Dermis blood vessel endothelial cell (primary cell): ENCODE results near the gene RNF208. TPM values are rescaled to one million over a fixed set of nuclear protein-coding genes. Genes with fewer than 3 reads are reported as not detected.

Experiments
- DNase-seq: peaks from one replicate; pipeline ENCODE4 v3.0.0; 2010
- total RNA-seq: library from RNA; depleted of rRNA; stranded (reverse); fragments of >200 nt; gene quantifications from 2 replicates; pipeline ENCODE4 v1.2.3, GENCODE V29; 2014

RNF208 gene
- total RNA-seq, 1 donor from 2014 or later: not detected

GRCh38 chr9:137227054-137227852 is 5.2 kb upstream of the RNF208 start, which contains the start of gene RNF224:
TSS of gene RNF224 (plus strand) at chr9:137227502. CDS start at chr9:137228336, 834 bp downstream.
- DNase-seq: peak; percentile 88

DNA sequence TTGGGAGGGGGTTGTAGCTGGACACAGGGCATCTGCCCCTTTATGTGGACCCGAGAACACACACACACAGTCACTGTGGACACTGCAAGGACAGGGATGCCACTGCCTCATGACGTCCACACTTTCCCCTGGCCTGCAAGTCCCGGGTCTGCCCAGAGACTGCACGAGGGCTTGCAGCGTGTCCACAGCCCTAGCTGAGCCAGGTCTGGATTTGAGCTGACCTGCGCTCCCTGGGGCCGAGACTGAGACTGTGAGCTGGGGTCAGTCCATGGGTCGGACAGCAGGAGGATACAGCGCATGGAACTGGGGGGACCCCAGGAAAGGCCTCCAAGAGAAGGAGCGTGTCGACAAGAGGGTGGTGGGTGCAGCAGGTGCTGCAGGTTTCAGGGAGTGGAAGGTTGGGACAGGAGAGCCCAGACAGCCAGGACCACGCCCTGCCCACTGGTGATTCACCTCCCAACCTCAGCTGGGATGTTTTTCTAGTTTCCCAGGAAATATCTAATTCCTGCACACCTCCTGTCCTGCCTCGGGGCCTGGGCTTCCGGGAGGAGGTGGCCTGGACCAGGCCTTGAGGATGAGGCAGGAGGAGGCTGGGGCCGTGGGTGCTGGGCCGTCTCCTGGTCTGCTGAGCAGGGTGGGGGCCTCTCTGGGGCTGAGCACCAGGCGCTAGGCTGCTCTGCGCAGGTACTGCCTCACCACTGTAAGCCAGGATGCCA is 4.5 kb upstream of the RNF208 start:
- DNase-seq: no peak

DNA sequence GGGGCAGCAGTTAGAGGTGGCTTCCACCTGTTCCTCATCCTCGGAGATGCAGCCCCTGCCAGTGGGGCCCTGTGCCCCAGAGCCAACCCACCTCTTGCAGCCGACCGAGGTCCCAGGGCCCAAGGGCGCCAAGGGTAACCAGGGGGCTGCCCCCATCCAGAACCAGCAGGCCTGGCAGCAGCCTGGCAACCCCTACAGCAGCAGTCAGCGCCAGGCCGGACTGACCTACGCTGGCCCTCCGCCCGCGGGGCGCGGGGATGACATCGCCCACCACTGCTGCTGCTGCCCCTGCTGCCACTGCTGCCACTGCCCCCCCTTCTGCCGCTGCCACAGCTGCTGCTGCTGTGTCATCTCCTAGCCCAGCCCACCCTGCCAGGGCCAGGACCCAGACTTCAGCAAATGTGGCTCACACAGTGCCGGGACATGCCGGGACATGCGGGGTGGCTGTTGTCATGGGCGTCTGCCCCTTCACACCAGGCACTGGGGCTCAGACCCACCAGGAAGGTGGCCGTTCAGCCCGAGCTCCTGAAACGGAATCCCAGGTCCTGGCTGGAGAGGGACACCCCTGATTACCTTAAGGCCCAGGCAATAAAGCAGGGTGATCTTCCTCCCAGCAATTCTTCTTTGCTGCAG is 3.8 kb upstream of the RNF208 start:
- DNase-seq: no peak

- DNase-seq: no peak
Observed at GRCh38 chr9:137224830-137225694, 3.0 kb upstream of the RNF208 start, which contains the start of gene CYSRT1. TSS of gene CYSRT1 (plus strand) at chr9:137225174. CDS start at chr9:137225622, 448 bp downstream.

DNA sequence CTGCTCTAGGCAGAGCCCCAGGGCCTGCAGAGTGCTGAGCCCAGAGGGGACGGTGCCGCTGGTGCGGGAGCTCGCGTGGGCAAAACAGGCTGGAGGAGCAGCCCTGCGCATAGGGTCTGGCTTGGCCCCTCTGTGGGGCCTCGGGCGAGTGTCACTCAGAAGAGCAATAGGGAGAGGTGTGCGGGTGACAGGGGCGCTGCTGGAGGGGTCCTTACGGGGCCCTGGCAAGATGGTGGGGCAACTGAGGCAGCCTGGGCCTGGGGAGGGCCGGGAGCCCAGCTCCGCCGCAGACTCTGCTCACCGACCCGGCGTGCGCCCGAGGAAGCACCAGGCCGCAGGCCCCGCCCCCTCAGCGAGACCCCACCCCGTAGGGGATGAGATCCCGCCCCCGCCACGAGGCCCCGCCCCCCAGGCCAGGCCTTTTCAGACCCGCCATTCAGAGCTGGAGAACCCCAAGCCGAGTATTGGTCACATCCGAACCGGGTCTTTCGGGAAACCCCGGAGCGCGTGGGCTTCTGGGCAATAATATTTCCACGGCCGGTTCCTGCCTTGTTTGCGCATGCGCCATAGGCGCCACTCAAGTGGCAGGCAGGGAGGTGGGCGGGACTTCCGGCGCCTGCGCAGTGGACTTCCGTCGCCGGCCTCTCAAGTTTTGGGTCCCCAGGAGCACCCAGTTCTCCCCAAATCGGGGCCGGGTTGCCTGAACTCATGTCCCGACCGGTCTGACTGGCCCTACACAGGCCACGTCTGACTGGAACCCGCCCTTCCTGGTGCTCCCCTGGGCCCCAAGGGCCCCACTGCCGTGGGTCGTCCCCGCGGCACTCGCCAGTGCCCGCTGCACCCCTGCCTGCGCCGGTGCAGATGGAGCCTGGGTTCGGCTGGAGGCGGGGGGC is 1.3 kb upstream of the RNF208 start:
- peak; percentile 98 for DNase-seq

DNA sequence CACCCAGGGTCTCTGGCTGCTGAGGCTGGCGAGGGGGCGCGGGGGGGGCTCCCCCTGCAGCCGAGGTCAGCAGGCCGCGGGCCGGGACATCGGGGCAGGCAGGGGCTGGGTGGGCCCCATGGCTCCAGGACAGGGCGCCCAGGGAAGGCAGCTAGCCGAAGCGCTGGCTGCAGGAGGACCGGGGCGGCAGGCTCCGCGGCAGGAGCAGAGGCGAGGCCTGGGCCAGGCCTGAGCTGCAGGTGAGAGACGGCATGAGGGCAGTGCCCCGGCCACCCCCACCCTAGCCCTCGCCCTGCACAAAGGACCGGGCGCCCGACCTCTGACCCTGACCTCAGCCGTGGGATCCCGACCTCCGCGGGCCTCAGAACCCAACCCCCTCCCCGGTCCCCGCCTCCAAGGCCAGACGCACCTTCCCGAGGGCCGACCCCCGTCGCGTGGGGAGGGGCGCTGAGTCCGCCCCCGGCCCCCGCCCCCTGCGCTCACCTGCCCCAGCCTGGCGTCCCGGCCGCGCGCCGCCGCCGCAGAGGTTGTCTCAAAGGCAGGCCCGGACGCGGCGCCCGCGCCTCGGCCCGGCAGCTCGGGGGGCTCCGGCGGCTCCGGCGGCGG is 431 bp downstream of the RNF208 start:
- no peak for DNase-seq

- no peak for DNase-seq
Observed at GRCh38 chr9:137221095-137221505, 940 bp downstream of the RNF208 start.

DNA sequence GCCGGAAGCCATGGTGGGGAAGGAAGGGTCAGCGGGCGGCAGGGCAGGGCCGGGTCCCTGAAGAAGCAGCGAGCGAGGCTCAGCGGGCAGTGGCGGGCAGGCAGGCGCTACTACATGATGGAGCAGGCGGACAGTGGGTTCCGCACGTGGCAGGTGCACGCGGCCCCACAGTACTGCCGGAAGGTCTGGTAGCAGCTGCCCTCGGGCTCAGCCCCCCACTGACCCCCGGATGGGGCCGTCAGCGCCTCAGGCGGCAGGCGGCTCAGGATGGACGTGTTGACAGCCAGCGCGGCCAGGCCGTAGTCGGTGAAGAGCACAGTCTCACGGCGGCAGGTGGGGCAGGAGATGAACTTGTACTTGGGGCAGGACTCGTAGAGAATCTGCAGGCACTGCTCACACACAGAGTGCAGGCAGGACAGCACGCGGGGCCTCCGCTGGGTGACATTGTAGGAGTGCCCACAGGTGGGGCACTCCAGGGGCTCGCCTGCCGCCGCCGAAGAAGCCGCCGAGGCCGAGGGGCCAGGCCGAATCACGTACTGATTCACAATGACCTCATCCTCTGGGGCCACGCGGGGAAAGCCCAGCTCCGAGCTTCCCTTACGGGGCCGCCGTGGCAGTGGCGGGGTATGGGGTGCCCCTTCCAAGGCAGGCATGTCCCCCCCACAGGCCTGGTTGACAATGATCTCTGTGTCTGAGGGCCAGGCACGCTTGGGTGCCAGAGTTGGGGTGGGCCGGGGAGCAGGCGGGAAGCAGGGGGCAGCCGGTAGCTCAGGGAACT is 1.5 kb downstream of the RNF208 start:
- no peak for DNase-seq

DNA sequence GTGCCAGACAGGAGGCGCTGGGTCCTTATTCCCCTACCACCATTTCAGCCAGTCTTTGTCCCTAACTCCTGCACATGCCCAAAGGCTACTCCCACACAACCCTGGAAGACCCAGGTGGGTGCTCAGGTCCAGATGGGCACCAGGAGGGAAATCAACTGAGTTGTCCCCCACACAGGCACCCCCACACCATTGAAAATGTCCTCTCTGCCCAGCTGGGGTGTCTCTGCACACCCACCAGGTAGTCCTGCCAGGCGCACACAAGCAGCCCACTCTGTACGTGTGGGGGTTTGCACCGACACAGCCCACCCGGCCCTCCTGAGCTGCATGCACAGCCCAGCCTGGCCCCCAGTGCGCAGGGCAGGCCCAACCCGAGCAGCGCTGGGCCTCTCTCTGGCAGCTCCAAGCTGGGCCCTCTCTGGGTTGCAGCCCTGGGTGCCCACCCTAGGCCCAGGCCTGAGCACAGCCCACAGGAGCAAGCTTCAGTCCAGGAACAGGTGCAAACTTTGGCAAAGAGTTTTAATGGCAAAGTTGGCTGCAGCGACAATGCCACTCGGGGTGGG is 2.2 kb downstream of the RNF208 start:
- no peak for DNase-seq

DNA sequence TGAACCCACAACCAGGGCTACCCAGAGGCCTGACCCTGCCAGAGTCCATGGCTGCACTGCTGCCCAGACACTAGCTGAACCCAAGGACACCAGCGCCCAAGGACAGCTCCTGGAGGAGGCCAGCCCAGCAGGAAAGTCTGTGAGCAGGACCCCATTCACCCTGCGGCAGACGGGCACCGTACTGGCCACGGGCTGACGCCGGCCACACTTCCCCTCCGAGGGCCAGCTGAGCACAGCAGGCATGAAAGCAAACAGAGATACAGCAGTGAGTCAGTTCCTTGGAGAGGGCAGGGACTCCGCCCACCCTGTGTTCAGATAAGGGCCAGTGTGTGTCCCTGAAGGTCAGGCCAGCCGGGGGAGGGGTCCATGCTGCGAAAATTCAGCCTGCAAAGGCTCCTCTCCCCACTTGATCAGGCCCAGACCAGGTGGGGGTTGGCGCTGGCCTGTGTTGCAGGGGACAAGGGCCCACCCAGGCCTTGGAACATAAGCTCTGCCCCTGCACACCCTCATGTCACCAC is 3.2 kb downstream of the RNF208 start:
- peak; percentile 39 for DNase-seq

DNA sequence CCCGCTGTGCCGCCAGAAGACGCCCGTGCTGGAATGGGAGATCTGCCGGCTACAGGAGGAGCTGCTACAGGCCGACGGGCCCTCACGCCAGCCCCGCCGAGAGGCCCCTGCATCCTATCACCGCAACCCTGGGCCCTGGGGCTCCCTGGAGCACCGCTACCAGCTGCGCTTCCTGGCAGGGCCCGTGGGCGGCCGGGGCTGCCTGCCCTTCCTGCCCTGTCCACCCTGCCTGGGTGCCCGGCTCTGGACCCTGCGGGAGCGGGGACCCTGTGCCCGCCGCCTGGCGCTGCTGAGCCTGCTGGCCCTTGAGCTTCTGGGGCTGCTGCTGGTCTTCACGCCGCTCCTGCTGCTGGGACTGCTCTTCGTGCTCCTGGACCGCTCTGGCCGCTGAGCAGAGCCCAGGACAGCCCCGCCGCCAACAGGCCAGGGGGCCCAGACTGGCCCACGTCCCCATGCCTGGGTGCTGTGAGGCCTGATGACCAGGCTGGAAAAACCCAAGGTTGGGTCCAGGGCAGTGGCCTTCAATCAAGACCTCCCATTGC is 3.8 kb downstream of the RNF208 start:
- DNase-seq: no peak

- DNase-seq: no peak
Observed at GRCh38 chr9:137217276-137218211, 4.5 kb downstream of the RNF208 start.

DNA sequence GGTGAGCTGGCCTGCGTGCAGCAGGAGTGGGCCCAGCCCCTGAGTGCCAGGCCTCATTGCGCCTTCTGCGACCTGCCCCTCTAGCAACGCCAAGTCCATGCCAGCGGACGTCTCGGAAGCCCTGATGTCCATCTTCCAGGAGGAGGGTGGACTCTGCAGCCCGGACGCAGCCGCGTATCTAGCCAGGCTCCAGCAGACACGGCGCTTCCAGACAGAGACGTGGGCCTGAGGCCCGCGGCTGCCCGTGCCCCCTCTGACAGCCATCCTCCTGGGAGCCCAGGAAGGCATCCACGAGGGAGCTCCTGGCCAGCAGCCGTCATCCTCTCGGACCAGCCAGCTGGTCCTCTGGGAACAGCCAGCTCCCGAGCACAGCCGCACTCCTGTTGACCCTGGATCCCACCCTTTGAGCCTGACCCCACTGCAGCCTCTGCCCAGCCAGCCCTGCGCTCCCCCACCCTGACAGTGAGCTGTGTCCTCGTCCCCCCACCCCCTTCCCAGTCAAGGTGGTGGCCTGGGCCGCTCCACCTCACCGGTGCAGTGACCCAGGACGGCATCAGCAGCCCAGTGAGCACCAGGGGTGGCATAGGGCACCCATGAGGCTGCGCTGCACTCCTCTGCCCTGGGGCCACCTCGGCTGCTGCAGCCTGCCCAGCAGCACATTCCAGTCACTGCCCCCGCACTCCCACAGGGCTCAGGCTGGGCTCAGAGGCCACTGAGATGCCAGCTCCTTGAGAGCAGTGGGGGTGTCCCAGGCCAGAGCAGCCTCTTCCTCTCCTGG is 5.7 kb downstream of the RNF208 start:
- DNase-seq: no peak

- DNase-seq: no peak
Observed at GRCh38 chr9:137215196-137215986, 6.6 kb downstream of the RNF208 start.

DNA sequence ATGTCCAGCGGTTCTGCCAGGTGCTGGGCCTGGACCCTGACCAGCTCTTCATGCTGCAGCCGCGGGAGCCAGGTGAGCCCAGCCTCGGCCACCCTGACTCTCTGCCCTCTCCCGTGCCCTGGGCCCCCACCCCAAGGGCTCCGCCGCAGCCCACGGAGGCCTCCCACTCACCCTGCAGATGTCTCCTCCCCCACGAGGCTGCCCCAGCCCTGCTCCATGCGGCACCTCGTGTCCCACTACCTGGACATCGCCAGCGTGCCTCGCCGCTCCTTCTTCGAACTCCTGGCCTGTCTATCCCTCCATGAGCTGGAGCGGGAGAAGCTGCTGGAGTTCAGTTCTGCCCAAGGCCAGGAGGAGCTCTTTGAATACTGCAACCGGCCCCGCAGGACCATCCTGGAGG is 7.4 kb downstream of the RNF208 start:
- no peak for DNase-seq
